Activated CD8-positive, alpha-beta memory T cell treated with anti-CD3 and anti-CD28 coated beads for 4 hours (primary cell): ENCODE data around the gene MAP4K3.

ENCODE experiments used
- DNase-seq, 2 donors: peaks; one replicate each; pipeline ENCODE4 v3.0.0-alpha.2; 2020; ENCODE audit warnings: low read depth in 2 of 2

MAP4K3 gene

GRCh38 chr2:39445934-39446333 is 8.8 kb upstream of the MAP4K3 start:
- no peak for DNase-seq

DNA sequence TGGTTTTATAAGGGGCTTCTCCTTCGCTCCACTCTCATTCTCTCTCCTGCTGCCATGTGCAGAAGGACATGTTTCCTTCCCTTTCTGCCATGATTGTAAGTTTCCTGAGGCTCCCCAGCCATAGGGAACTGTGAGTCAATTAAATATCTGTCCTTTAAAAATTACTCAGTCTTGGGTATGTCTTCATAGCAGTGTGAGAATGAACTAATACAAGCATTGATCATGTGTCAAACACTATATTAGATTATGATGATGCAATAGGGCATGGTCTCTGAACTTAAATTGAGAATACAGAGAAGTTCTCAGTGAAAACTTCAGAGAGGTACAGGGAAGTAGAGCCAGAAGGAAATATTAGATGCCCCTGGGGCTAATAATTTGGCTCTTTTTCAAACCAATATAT is 5.9 kb upstream of the MAP4K3 start:
- no peak for DNase-seq

- peak in 1 of 2 donors; percentile 15 for DNase-seq
Measured at GRCh38 chr2:39437522-39438296, 624 bp upstream of the MAP4K3 start.

DNA sequence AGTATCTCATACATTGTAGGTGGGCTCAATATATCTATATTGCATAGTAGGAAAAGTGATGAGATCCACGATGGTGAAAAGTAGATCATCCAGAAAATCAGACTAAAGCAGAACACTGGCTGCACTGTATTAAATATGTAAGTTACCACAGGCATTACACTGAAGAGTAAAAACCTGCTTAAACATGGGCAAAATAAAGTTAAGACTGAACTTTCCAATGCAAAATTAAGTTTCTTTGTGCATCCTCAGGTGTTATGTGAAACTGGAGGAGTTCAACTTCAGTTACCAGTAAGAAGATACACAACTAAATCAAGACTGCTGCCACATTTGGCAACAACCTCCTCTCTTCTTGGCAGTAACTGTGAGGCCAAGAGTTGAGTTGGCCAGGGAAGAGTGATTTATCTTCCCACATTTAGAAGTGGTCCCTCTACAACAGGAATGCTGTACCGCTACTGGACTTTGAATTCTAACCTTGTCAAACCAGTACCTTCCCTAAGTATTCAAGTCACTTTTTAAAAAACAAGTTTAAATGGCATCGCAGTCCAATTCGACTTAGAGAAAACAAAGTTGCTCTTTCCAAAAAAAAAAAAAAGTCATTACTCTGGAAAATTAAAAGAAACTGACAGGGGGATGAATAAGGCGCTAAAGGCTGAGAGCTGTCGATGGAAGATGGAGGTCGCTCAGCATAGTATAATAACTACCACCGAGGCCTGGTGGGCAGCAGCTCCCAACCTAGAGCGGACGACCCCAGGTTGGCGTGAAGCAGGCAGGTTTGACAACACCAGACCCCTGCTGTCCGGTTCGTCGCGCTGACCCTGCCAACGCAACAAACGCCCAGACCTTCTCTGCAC is 1.1 kb downstream of the MAP4K3 start:
- DNase-seq: no peak

GRCh38 chr2:39435234-39435633 is 1.9 kb downstream of the MAP4K3 start:
- no peak for DNase-seq

DNA sequence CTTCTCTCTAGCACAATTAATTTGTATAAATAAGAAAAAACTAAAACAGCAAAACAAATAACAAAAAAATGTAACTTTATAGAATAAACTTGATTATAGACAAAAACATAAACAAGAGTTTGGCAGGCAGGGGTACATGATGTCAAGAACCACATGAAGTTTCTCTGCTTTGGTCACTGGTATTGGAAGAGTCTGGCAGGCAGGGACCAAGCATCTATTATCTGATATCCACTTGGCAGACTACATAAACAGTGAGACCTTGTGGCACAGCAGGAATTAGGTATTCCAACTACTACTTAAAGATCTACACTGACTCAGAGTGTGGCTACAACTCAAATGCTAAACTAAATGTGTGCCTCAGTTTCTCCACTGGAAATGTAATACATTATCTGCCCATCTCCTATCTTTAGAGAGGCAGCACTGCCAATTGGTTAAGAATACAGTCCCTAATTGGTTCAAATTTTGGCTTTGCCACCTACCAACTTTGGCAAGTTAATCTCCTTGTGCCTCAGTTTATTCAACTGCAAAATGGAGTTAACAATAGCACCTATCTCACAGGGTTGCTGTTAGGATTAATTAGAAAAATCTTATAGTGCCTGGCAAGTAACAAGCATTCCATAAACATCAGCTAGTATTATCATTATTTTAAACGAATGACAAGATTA is 2.7 kb downstream of the MAP4K3 start:
- DNase-seq: no peak

DNA sequence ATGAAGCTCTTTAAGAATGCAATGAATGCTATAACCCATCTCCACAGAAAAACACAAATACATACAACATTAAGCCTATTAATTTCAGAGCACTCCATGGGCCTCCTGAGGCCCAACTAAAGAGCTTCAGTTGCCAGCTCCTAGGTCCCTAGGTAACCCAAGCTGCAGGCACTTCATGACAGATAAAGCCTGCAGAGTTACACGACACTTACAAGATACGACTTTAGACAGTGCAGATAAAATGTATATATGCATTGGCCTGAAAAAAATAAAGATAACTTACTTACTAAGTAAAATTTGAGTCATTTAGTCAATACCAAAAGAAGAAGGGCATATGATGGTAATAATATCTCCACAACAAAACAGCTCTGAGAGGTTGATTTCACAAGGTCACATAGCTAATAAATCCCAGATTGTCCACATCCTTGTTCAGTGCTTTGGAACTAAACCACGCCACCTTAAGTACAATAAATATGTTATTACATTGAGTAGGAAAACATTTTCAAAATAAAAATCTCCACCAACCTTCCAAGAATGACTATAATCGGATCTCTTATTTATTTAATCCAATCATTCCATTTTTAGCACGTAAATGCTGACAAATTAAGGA is 3.4 kb downstream of the MAP4K3 start:
- DNase-seq: no peak

DNA sequence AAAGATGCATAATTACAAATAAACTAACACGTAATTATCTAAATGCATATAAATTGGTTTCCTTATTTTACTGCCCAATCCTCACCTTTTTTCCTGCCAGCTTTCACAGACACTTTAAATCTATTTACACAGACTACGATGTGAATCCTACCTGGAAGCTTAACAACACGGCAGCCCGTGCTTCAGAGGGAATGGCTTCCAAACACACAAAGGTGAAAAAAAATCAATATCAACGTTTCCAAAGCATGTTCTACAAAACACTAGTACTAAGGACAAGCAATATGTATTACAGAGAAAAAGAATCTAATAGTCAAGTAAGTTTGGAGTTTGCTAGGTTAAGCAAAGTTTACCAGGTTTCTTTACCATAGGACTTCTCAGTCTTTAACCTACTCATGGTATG is 4.4 kb downstream of the MAP4K3 start:
- no peak for DNase-seq

DNA sequence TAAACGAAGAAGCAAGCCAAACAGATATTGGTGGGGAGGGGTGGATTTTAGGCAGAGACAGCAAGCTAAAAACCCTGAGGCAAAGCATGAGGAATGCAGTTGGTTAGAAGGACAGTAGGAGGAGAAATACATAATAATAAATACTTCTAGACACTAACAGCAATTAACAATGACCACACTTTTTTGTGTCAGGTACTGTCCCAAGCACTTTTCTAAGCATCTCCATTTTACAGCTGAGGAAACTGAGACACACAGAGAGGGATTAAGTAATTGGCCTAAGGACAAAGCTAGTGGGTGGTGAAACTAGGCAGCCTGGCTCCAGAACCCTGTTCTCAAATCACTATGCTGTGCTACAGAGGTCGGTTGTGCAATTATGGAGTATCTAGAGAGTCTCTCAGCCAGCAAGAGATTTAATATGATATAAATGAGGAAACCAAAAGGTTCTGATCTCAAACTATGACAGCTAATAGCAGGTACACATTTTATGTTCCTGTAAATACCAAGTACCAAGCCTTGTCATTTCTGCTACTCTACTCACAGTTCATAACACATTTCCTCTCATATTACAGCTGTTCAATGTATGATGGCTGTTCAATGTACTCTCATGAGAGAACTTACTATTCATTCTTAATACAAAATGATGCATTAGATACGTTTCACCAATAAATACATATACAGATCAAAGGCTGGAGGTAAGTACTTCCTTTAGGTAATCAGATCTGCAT is 5.3 kb downstream of the MAP4K3 start:
- no peak for DNase-seq

GRCh38 chr2:39429746-39430145 is 7.3 kb downstream of the MAP4K3 start:
- no peak for DNase-seq

DNA sequence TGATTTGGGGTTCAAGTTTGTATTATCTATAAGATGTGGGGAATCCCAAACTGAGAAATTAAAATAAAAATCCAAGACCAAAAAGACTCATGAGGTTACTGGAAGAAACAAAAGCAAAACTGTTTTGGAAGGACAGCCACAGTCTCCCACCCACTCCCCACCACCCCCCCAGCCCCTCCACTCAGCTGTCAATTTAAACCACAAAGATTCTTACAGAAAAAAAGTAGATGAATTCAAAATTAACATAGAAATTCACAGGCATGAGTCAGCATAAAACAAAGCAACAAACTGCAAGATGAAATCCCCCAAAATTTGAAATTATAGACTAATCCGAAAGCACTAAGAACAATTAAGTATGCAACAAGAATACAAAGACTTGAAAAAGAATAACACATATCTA is 12.1 kb downstream of the MAP4K3 start:
- DNase-seq: no peak

- no peak for DNase-seq
Measured at GRCh38 chr2:39422700-39423099, 14.4 kb downstream of the MAP4K3 start.

DNA sequence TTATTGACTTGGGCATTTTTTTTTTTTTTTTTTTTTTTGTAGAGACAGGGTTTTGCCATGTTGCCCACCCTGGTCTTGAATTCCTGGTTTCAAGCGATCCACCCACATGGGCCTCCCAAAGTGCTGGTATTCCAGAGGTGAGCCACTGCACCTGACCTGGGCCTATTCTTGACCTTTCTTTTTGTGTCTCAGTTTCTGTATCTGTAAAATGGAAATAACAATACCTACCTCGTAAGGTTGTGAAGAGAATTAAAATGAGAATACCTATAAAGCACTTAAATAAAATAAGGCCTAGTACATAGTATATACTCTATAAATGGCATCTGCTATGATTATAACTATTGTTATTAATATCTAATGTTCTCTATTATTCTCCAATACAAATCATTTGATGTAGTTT is 15.7 kb downstream of the MAP4K3 start:
- DNase-seq: no peak

DNA sequence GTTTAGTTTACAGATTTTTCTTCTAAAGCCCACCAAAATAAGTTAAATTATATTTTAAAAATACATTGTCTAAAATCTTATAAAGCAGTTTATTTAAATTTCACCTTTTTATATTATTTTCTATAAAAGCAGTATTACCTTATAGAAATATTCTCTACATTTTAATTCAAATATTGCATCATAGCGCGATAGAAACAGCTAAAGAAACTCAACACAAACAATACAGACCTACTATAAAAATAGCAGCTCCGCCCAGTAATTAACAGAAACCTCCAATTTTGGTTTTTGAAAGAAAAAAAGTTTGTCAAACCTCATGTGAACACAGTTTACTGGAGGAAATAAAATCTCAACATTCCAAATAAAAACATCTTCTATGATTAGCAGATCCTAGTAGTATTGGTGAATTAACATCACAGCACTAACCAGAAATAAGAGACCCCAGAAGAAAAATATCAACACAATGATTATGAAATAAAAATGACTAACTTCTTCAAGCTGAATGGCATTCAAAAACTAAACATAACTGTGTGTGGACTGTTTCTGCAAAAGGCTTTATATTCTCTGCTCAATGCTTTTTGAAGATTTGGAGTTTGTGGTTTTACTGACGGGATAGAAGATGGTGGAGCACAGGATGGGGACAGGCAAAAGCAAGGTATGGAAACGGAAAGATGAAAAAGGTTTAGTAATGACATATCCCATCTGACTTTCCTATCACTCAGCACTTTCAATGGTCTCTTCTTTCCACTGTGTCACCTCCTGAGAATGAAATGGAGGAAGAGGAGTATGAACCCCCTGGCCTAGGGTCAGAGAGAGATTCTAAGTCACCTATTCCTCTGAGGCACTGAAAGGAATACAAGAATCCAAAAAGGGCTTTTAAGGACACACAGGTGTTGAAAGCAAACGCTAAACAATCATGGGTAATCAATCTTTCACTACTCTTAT is 17.5 kb downstream of the MAP4K3 start:
- DNase-seq: no peak

DNA sequence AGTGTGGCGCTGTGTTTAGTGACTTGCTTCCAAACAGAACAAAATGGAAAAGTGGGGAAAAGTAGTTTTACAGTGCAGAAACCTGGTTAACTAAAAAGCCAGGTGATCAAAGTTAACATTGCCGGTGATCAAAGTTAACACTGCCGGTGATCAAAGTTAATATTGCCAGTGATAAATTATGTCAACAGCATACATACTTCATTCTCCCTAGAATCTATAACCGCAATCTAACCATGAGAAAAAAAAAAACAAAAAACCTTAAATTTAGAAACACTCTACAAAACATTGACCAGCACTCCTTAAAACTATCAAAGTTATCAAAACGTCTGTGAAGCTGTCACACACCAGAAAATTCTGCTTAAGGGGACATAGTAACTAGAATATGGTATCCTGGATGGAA is 18.6 kb downstream of the MAP4K3 start:
- no peak for DNase-seq

GRCh38 chr2:39416140-39416539 is 20.9 kb downstream of the MAP4K3 start:
- DNase-seq: no peak

DNA sequence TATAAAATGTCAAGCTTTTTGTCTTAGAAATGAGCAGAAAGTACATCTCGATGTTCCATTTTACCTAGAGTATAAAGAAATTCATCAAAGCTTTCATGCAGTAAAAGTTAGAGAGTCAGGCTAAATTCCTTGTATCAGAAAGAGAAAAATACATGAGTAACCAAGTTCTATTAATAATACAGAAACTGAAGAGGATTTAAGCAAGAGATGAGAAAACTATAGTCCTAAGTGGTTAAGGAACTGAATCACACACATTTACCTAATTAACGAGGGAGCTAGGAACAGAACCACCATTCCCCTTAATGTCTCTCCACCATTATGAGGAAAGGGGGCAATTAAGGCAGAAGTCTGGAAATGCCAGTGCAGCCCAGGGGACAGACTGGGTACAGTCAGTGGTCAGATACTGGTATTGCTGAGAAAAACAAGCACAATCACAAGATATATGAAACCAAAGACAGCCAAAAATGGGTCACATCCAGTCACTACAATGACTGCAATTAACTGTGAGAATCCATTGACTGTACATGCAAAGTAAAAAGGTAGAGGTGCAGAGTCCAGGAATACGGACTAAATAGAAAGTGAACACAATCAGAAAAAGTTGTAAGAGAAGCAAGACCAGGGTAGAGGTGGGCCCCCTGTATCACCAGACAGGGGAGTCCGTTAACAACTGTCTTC is 23.9 kb downstream of the MAP4K3 start:
- DNase-seq: no peak

- DNase-seq: no peak
Measured at GRCh38 chr2:39411181-39411944, 25.7 kb downstream of the MAP4K3 start.
